C1 segment of cervical spinal cord (tissue), 14 donors: ENCODE measurements around the gene PRH2.
A peak's percentile ranks its signal among the peaks of the same experiment; 100 is the strongest.

Source experiments
- DNase-seq, 14 donors: peaks; one replicate each; lab custom pipeline; 2025; lab: John Stamatoyannopoulos, UW

The PRH2 gene

DNA sequence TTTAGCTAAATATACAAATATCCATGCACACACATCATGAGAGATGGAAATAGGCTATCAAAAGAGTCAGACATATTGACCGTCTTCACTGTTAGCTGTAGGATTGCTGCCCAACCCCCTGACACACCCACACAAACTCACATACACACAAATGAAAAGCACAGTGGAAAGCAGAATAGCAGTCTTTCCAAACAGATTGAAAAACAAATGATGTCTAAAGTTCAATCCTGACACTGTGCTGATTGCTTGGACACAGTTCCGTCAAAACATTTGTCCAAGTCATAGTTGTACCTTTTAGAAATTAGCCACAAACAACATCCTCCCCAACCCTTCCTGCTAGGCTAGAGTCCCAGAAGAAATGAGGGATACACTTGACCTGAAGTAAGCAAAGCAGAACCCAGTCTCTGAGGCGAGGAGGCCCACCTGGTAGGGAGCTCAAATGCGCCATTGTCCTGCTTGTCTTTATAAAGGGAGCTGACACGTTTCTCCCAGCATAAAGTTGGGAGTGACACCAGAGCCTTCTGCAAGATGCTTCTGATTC, at the start of gene PRH2:
Gene PRH2, plus strand, starts transcription at position 491 of the 541 bp plus-strand sequence. Its CDS starts 38 bp downstream, at position 529.
- no peak for DNase-seq

DNA sequence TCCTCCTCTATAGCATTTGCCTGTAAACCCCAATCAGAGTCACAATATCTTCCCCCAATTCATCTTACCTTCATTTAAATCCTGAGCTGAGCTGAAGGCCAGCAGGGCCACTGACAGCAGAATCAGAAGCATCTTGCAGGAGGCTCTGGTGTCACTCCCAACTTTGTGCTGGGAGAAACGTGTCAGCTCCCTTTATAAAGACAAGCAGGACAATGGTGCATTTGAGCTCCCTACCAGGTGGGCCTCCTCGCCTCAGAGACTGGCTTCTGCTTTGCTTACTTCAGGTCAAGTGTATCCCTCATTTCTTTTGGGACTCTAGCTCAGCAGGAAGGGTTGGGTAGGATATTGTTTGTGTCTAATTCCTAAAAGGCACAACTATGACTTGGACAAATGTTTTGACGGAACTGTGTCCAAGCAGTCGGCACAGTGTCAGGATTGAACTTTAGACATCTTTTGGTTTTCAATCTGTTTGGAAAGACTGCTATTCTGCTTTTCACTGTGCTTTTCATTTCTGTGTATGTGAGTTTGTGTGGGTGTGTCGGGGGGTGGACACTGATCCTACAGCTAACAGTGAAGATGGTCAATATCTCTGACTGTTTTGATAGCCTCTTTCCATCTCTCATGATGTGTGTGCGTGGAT, 44.8 kb upstream of the PRH2 start, which contains the start of gene PRH1:
Gene PRH1, minus strand, starts transcription at position 170 of the 640 bp plus-strand sequence. Its CDS starts 38 bp downstream, at position 132.
- no peak for DNase-seq

DNA sequence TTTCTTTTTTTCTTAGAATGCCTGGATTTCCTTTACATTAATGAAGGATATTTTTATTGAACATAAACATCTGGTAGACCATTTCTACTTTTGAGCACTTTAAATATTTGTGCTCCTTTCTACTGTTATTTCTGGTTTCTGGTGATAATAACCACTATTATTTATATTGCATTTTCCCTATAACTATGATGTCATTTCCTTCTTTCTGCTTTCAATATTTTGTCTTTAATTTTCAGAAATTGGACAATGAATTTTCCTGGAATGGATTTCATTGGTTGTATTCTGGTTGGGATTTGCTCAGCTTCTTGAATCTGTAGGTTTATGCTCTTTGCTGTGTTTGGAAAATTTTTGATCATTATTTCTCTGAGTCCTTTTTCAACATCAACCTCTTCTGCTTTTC, 39.8 kb upstream of the PRH2 start:
- DNase-seq = no peak

DNA sequence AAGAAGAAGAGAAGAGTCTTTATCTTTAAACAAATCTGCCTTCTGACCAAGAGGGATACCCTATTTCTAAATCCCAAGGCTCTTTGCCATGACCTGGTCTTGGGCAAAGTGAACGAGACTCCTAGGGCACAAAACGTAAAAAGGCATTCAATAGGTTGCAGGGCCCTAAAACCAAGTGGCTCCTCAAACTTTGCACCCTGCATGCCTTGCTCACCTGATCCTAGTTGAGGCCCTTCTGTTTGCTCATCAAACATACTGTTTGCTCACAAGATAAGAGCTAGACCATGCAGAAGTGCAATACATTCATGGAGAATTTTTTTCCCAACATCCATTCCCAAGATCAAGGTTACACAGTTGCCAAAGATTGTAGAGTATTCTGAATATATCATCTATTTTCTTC, 37.1 kb upstream of the PRH2 start:
- no peak for DNase-seq

DNA sequence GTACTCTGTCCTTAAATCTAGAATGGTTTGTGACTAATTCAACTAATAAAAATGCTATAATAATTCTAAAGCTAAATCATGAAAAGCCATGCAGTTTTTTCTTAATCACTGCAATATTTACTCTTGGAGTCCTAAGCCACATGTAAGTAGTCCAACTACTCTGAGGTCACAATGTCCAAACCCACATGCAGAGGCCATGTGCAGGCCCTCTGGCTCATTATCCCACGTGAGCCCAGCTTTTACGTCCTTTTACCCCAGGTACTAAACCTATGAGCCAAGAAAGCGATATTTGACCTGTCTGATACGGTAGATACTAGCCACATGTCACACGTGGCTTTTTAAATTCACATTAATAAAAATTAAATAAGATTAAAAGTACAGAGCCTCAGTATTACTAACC, 32.2 kb upstream of the PRH2 start:
- DNase-seq = no peak

DNA sequence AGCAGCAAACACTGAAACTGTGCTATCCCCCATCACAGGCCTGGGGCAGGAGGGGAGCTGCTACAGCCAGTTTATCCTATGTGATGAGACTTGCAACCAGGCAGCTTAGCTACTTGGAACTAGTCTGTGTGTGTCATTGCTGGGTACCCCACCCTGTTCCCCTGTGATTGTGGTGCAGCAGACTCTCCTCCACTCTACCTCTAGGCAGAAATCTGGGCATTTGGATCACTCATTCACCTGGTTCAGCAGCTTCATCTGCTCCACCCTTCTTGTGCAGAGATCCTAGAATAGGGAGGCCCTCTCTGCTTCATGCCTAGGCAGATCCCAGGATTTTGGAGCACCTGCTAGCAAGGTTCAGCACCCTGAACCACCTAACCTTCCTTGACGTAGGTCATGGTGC, 28.5 kb upstream of the PRH2 start:
- no peak for DNase-seq

DNA sequence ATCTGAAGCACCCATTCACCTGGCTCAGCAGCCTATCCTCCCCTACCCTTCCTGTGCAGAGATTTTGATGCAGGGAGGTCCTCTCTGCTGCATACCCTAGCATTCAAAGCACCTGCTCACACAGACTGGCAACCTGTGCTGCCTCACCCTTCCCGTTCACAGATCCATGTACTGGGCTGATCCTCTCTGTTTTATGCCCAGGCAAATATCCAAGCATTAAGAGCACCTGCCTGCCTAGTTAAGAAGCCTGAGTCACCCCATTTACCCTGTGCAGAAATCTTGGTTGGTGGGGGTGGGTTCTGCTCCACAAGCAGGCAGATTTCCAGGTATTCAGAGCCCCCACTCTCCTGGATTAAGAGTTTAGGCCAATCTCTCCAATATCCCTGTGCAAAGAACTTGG, 28.1 kb upstream of the PRH2 start:
- DNase-seq = no peak

DNA sequence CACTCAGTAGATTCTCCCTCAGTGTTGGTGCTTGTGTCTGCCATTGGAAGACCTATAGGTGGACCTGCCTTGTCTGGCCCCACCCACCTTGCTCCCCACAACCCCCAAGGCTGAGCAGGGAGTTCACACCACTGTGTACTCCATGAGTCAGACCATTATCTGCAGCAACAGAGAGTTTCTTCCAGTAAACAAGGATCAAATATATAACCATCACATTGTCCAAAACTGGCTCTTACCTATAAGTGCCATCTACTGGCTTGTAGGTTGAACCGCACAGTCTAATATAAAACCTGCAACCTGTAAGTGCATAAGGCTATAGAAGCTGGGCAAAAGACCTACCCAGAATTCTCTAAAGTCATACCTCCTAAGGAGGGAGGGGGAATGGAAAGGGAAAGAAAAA, 27.6 kb upstream of the PRH2 start:
- no peak for DNase-seq

DNA sequence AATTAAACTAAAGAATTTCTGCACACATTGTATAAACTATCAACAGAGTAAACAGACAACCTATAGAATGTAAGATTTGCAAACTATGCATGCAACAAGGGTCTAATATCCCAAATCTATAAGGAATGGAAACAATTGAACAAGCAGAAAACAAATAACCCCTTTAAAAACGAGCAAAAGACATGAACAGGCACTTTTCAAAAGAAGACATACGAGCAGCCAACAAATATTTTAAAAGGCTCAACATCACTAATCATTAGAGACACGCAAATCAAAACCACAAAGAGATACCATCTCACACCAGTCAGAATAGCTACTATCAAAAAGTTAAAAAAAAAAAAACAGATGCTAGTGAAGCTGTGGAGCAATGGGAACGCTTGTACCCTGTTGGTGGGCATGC, 24.4 kb upstream of the PRH2 start:
- no peak for DNase-seq

DNA sequence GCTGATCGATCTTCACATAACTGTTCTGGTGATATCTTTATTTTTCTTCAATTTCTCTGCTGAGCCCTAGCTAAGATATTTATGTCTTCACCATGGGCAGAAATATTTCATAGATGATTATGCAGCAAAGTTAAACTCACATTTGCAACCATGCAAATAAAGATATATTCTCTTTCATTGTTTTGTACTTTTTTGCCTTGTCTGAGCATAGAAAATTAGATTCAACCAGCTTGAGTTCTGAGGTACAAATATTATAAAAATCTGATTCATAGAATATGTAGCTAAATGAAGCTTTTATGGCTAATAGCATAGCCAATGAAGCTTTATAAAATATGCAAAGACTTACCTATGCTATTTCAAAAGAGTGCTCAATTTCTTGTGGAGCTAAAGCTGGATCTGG, 19.6 kb upstream of the PRH2 start, which contains the start of gene TAS2R13:
Gene TAS2R13, minus strand, starts transcription at position 101 of the 400 bp plus-strand sequence. CDS start 264 bp downstream, outside the sequence.
- no peak for DNase-seq

DNA sequence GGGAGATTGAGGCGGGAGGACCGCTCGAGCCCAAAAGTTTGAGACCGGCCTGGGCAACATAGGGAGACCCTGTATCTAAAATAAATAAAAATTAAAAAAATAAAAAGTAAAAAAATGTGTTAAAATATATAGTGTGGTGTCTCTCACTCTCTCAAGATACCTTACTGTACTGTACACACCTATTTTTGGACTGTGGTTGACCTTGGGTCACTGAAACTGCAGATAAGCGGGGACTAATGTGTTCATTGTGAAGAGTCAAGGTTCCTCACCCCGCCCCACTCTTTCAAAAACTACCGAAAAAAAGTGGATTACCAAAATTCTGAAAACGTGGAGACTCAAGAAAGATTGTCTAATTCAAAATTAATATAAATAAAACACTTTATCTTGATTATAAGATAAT, 18.7 kb upstream of the PRH2 start:
- no peak for DNase-seq

DNA sequence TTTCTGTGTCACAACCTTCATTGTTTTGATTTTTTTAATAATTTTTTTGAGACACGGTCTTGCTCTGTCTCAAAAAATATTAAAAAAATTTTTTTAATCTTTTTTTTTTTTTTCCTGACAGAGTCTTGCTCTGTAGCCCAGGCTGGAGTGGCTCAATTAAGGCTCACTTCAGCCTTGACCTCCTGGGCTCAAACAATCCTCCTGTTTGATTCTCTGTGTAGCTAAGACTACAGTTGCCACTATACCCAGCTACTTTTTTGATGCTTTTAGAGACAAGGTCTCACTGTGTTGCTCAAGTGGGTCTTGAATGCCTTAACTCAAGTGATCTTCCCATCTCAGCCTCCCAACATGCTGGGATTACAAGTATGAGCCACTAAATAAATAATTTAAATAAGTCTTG, 9.2 kb upstream of the PRH2 start:
- DNase-seq = no peak

DNA sequence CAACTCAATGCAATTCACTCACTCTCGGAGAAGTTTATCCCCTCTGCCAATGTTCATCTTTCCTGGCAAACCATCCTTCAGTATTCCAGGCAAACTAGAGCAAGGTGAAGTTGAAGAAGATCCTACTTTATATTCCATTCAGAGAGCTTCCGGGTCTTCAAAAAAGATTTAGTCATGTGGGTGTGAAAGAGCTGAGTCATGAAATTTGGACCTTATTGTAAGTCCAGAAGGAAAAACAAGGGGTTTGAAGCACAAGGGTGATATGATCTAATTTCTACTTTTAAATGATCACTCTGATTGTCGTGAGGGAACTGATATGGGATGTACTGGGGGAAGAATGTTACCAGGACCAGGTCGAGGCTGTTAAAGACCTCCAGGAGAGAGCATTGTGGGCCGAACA, 2.8 kb upstream of the PRH2 start:
- DNase-seq = no peak

DNA sequence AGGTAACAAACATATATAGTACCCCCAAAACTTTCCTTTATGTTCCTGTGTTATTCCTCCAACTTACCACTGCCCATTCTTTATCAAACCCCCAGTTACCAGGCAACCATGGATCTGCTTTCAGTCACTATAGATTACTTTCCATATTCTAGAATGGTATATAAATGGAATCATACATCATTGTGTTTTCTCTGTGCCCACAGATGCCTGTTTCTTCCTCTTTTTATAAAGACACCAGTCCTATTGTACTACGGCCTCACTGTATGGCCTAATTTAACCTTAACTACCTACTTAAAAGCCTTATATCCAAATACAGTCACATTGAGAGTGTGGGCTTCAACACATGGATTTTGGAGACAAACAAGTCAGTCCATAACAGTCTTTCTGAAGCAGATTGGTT, 7.5 kb downstream of the PRH2 start:
- DNase-seq = no peak

DNA sequence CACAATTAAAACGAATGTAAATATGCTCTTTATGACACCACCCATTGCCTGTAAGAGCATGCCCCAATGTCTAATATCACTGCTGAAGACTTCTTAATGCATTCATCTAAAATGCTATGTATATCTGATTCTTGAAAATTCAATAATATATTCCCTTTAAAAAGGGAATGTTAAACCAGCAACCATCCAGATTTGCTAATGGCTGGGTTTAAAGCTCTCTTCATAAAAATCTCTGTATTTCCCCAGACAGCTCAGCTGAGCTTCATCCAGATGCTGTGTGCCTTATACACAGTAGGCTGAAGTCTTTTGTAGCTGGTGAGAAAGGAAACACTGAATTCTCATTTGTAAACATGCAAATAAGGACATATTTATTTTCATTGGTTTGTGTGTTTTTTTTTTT, 10.1 kb downstream of the PRH2 start, which contains the start of gene TAS2R14:
Gene TAS2R14, minus strand, starts transcription at position 101 of the 400 bp plus-strand sequence. Its CDS starts 56 bp downstream, at position 45.
- DNase-seq = no peak

DNA sequence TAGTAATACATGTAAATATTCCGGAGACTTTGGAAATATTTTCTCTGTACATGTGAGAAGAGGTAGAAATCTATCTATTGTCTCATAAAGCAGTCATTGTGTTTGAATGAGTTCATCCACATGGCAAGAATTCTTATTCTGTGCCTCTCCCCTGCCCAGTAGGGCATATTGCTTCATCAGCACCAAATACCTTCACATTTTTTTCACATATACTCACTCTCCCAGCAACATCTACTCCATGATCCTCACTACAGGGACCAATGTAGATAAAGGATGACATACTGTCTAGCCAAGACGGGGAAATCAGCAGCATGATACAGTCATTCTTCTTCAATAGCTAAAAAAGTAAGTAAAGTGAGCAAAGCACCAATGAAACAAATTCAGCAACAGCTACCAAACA, 11.4 kb downstream of the PRH2 start:
- no peak for DNase-seq

DNA sequence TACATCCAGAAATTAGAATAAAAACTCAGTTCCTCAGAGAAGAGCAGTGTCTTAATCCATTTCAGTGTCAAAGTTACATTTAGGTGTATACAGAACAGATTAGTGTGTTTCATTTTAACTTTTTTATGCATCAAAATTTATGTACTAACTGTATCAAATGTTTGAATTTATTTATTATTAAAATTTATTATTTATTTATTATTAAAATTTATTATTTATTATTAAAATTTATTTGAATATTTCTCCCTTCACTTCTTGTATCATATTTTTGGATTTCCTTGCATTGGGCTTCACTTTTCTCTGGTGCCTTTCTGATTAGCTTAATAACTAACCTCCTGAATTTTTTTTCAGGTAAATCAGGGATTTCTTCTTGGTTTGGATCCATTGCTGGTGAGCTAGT, 12.3 kb downstream of the PRH2 start:
- no peak for DNase-seq

DNA sequence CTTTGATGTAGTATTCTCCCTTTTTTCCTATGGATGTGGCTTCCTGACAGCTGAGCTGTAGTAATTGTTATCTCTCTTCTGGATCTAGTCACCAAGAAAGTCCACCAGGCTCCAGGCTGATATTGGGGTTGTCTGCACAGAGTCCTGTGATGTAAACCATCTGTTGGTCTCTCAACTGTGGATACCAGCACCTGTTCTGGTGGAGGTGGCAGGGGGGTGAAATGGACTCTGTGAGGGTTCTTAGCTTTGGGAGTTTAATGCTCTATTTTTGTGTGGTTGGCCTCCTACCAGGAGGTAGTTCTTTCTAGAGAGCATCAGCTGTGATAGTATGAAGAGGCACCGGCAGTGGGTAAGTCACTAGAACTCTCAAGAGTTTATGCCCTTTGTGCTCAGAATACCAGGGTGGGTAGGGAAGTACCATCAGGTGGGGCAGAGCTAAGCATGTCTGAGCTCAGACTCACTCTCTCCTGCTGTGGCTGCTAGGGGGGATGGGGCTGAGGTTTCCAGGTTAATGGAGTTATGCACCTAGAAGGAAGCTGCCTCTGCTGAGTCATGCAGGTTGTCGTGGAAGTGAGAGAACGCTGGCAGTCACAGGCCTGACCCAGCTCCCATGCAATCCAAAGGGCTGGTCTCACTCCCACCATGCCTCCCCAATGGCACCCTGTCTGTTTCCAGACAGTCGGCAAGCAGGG, 13.0 kb downstream of the PRH2 start:
- DNase-seq = no peak

DNA sequence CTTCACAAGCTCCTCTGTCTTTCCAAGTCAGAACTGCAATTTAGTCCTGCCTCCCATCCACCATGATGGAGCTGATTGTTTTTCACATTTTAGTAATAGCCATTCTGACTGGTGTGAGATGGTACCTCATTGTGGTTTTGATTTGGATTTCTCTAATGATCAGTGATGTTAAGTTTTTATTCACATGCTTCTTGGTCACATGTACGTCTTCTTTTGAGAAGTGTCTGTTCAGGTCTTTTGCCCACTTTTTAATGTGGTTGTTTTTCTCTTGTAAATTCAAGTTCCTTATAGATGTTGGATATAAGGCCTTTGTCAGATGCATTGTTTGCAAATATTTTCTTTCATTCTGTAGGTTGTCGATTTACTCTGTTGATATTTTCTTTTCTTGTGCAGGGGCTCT, 14.1 kb downstream of the PRH2 start:
- DNase-seq = no peak

DNA sequence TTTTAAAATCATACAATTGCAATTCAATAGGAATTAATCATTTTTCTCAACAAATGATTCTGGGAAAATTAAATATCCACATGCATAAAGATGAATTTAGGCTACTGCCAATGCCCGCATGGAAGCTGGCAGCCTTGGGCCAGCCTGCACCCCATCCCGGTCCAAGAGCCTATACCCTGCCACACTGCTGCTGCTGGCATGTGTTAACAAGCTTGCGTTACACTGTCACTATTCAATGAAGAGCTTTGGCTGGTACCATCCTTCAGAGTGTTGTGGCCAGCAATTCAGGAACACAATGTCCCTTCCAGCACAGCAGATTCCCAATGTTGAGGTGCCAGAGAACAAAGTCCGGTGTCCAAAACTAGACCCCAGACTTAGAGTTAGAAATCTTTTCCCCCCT, 23.6 kb downstream of the PRH2 start:
- DNase-seq = peak in 3 of 14 donors; percentile 2 to 16 (median 15)

DNA sequence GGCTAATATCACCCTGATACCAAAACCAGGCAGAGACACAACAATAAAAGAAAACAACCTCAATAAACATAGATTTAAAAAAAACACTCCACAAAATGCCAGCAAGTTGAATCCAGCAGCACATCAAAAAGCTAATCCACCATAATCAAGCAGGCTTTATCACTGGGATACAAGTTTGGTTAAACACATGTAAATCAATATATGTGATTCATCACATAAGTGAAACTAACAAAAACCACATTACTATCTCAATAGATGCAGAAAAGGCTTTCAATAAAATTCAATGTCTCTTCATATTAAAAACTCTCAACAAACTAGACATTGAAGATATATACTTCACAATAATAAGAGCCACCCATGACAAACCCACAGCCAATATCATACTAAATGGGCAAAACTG, 27.0 kb downstream of the PRH2 start:
- DNase-seq = no peak

DNA sequence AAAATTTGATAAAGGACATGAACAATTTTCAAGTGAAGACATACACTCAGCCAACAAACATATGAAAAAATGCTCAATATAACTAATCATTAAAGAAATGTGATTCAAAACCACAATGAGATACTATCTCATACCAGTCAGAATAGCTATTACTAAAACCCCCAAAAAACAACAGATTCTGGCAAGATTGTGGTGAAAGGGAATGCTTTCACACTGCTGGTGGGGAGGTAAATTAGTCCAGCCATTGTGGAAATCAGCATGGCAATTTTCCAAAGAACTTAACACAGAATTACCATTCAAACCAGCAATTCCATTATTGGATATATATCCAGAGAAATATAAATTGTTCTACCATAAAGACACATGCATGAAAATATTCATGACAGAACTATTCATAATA, 28.7 kb downstream of the PRH2 start:
- no peak for DNase-seq

DNA sequence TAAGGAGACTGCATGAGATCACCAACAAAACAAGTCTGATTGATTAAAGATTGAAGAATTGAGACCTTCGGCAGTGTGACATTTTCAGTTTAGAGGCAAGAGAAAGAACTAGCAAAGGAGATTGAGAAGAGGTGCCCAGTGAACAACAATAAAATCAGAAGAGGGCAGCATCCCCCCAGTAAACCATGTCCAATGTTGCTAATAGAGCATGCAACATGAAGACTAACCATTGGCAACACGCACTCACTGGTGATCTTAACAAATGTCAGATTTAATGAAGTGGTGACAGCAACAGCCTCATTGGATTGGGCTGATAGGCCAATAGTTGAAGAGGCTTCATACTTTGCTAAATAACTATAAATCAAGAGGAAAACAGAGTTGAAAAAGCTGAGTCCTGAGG, 30.8 kb downstream of the PRH2 start:
- DNase-seq = peak in 5 of 14 donors; percentile 6 to 31 (median 6)
